Muscle layer of duodenum (tissue), 2 donors: ENCODE measurements around the gene STXBP4.

Experiments used
- H3K27ac ChIP-seq: one replicate; pipeline ENCODE4 v1.7.0; 2013; ENCODE audit warnings: mild to moderate bottlenecking, low read length
- H3K27me3 ChIP-seq: one replicate; pipeline ENCODE4 v1.7.0; 2013; ENCODE audit warnings: low read depth, mild to moderate bottlenecking, control low read depth, low read length
- H3K36me3 ChIP-seq, 2 donors: one replicate each; pipeline ENCODE4 v1.7.0; 2013; ENCODE audit warnings: low read length in 2 of 2, control low read depth in 1 of 2, mild to moderate bottlenecking in 1 of 2; ENCODE audit not compliant: insufficient read depth in 2 of 2, control insufficient read depth in 1 of 2
- H3K4me1 ChIP-seq, 2 donors: one replicate each; pipeline ENCODE4 v1.7.0; 2013; ENCODE audit warnings: low read length in 2 of 2, mild to moderate bottlenecking in 2 of 2, control low read depth in 1 of 2, moderate library complexity in 1 of 2; ENCODE audit not compliant: insufficient read depth in 2 of 2, control insufficient read depth in 1 of 2
- H3K4me3 ChIP-seq, 2 donors: one replicate each; pipeline ENCODE4 v1.7.0; 2013; ENCODE audit warnings: low read length in 2 of 2, low read depth in 1 of 2, mild to moderate bottlenecking in 1 of 2
- H3K9me3 ChIP-seq, 2 donors: one replicate each; pipeline ENCODE4 v1.7.0; 2013; ENCODE audit warnings: low read length in 2 of 2, control low read depth in 1 of 2, mild to moderate bottlenecking in 1 of 2; ENCODE audit not compliant: control insufficient read depth in 1 of 2
- donor health status: healthy.

Gene STXBP4

GRCh38 chr17:54945231-54945630 lies 23.3 kb upstream of the STXBP4 start:
- Histone ChIP-seq H3K9me3 (no peaks in the 10 kb centered on the region), H3K4me1 (no peaks in the 10 kb centered on the region), H3K27me3 (no peaks in the 10 kb centered on the region), H3K27ac (no peak overlapping the region), H3K36me3 (no peaks in the 10 kb centered on the region), H3K4me3 (no peak overlapping the region)

DNA sequence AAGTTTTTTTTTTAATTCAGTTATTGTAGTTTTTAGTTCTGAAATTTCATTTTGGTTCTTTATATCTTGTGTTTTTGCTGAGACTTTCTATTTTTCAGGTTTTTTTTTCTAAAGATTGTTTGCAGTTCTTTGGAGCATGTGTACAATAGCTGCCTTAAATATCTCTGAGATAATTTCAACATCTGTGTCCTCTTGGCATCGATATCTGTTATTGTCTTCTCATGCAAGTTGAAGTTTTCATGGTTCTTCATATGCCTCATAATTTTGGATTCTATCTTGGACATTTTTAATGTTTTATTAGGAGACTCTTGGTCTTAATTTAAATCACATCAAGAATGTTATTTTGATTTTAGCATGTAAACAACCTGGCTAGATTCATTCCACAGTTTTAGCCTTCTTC lies 22.9 kb upstream of the STXBP4 start:
- Histone ChIP-seq H3K9me3 (no peaks in the 10 kb centered on the region), H3K4me1 (no peaks in the 10 kb centered on the region), H3K36me3 (no peaks in the 10 kb centered on the region), H3K27ac (no peak overlapping the region), H3K4me3 (no peak overlapping the region), H3K27me3 (no peaks in the 10 kb centered on the region)

DNA sequence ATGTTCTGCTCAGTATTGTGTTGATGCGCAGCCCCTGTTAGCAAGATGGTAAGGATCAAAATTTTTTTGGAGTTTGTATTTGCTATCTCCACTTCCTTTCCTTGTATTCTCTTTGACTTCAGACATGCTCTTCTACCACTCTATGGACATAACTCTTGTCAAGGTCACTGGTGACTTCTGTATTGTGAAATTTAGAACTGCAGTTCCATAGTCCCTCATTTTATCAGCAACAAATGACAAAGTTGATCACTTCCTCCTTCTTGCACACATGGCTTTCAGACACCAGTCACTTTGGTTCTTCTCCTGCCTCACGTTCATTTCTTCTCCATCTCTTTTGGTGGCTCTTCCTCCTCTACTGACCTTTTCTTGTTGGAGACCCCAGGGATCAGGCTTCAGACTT lies 21.2 kb upstream of the STXBP4 start:
- H3K9me3 ChIP-seq, result no peaks in the 10 kb centered on the region
- no peak overlapping the region for H3K27ac ChIP-seq
- H3K4me1 ChIP-seq, result no peaks in the 10 kb centered on the region
- H3K27me3 ChIP-seq, result no peaks in the 10 kb centered on the region
- peaks cover 0 to 5% of the 10 kb centered on the region in 2 donors for H3K36me3 ChIP-seq
- H3K4me3 ChIP-seq, result no peak overlapping the region

DNA sequence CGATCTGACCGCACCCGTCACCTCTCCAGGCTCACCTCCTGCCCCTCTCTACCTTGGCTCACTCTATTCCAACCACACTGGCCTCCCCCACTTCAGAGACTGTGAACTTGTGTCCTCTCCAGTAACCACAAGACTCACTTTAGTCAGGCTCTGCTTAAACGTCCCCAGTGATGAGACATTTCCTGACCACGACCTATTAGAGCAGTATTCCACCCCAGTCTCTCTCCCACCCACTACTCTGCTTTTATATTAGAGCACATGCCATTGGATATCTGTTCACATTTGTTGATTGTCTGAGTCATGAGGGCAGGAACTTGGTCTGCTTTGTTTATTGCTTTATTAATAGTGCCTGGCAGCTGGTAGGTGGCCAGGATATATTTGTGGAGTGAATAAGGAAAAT lies 20.2 kb upstream of the STXBP4 start:
- Histone ChIP-seq H3K4me1 (no peaks in the 10 kb centered on the region), H3K4me3 (no peak overlapping the region), H3K36me3 (peaks cover 0 to 8% of the 10 kb centered on the region in 2 donors), H3K27me3 (no peaks in the 10 kb centered on the region), H3K27ac (no peak overlapping the region), H3K9me3 (no peaks in the 10 kb centered on the region)

GRCh38 chr17:54950116-54950515 lies 18.4 kb upstream of the STXBP4 start:
- Histone ChIP-seq H3K36me3 (peaks cover 4 to 15% of the 10 kb centered on the region in 2 donors), H3K4me3 (no peak overlapping the region), H3K27ac (no peak overlapping the region), H3K9me3 (no peaks in the 10 kb centered on the region), H3K27me3 (no peaks in the 10 kb centered on the region), H3K4me1 (no peaks in the 10 kb centered on the region)

DNA sequence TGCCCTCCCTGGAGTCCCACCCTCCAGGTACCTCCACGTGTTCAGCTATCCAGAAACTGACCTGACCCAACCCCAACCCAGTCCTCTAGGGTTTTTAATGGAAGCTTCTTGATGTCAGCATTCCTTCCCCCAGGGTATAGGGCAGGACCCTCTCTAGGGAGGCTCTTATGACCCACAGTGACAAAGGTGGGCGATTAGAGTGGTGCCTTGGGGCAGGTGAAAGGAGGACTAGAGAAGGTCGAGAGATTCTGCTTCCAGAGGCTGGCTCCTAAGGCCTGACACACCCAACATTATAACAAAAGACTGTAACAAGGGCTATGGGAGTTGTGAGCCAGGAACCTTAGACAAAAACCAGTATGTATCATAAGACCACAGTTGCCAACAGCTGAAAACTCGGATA lies 17.3 kb upstream of the STXBP4 start:
- H3K27me3 ChIP-seq, result no peaks in the 10 kb centered on the region
- H3K27ac ChIP-seq, result no peak overlapping the region
- peaks cover 8 to 15% of the 10 kb centered on the region in 2 donors for H3K36me3 ChIP-seq
- no peaks in the 10 kb centered on the region for H3K9me3 ChIP-seq
- no peaks in the 10 kb centered on the region for H3K4me1 ChIP-seq
- H3K4me3 ChIP-seq, result no peak overlapping the region

GRCh38 chr17:54956791-54957190 lies 11.8 kb upstream of the STXBP4 start:
- H3K27ac ChIP-seq, result no peak overlapping the region
- peaks cover 29 to 44% of the 10 kb centered on the region in 2 donors for H3K36me3 ChIP-seq
- H3K4me3 ChIP-seq, result no peak overlapping the region
- H3K4me1 ChIP-seq, result no peaks in the 10 kb centered on the region
- no peaks in the 10 kb centered on the region for H3K27me3 ChIP-seq
- no peaks in the 10 kb centered on the region for H3K9me3 ChIP-seq

GRCh38 chr17:54967621-54968261 lies 824 bp upstream of the STXBP4 start:
- H3K36me3 ChIP-seq, result peaks cover 10 to 16% of the 10 kb centered on the region in 2 donors

GRCh38 chr17:54968988-54969332 lies 395 bp downstream of the STXBP4 start:
- H3K4me1 ChIP-seq, result peaks cover 12 to 24% of the 10 kb centered on the region in 2 donors
- peak overlapping the region; percentile 87 for H3K27ac ChIP-seq
- peak overlapping the region; percentile 92 to 99 for H3K4me3 ChIP-seq
- H3K27me3 ChIP-seq, result no peaks in the 10 kb centered on the region
- peaks cover 4 to 8% of the 10 kb centered on the region in 2 donors for H3K36me3 ChIP-seq
- H3K9me3 ChIP-seq, result peaks cover 0 to 3% of the 10 kb centered on the region in 2 donors

More at GRCh38 chr17:54967621-54968261, 824 bp upstream of the STXBP4 start:
- H3K9me3 ChIP-seq, result peaks cover 0 to 3% of the 10 kb centered on the region in 2 donors
- peak overlapping the region; percentile 40 for H3K27ac ChIP-seq
- H3K27me3 ChIP-seq, result no peaks in the 10 kb centered on the region
- peaks cover 12 to 24% of the 10 kb centered on the region in 2 donors for H3K4me1 ChIP-seq
- peak overlapping the region; percentile 92 to 99 for H3K4me3 ChIP-seq

GRCh38 chr17:54969658-54970572 lies 1.4 kb downstream of the STXBP4 start:
- no peaks in the 10 kb centered on the region for H3K27me3 ChIP-seq
- peak overlapping the region; percentile 87 for H3K27ac ChIP-seq
- H3K36me3 ChIP-seq, result peaks cover 0 to 2% of the 10 kb centered on the region in 2 donors
- H3K9me3 ChIP-seq, result peaks cover 0 to 1% of the 10 kb centered on the region in 2 donors
- peak overlapping the region; percentile 92 to 99 for H3K4me3 ChIP-seq
- H3K4me1 ChIP-seq, result peaks cover 12 to 24% of the 10 kb centered on the region in 2 donors

DNA sequence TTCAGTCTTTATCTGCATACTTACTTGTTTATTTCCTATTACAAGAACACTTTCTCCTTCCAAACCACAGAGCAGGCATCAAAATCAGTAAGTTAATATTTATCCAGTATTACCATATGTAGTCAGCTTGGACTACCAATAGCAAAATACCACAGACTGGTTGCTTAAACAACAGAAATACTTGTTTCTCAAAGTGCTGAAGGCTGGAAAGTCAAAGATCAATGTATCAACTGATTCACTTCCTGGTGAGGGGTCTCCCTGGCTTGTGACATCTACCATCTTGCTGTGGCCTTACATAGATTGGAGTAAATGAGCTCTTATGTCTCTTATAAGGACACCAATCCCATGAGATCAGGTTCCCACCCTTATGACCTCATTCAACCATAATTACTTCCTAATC lies 2.6 kb downstream of the STXBP4 start:
- no peak overlapping the region for H3K4me3 ChIP-seq
- no peaks in the 10 kb centered on the region for H3K36me3 ChIP-seq
- H3K4me1 ChIP-seq, result peaks cover 12 to 24% of the 10 kb centered on the region in 2 donors
- no peak overlapping the region for H3K27ac ChIP-seq
- H3K27me3 ChIP-seq, result no peaks in the 10 kb centered on the region
- H3K9me3 ChIP-seq, result no peaks in the 10 kb centered on the region
